ENCODE measurements around the gene SLC25A33. TPM values are rescaled to one million over a fixed set of nuclear protein-coding genes. Genes with fewer than 3 reads are reported as not detected.
A peak's percentile ranks its signal among the peaks of the same experiment; 100 is the strongest.

Gene SLC25A33
- total RNA-seq, 1 experiment from 2014 or later = 9.4 TPM

- Histone ChIP-seq H3K27ac (ENCODE audit: insufficient read length, low read depth, low read length) (no peak overlapping the region), H2AFZ (ENCODE audit: low read length) (no peak overlapping the region), H2BK5ac (ENCODE audit: insufficient read length, low read length) (no peak overlapping the region), H3T11ph (ENCODE audit: low read length) (no peak overlapping the region), H3K27me3 (ENCODE audit: insufficient read depth, low read length) (no peaks in the 10 kb centered on the region), H3K56ac (ENCODE audit: insufficient read length, low read depth, low read length) (no peak overlapping the region), H3K14ac (ENCODE audit: insufficient read depth, low read length) (no peak overlapping the region), H3K23me2 (ENCODE audit: insufficient read length, low read depth, low read length, poor library complexity, severe bottlenecking) (no peaks in the 10 kb centered on the region), H3K23ac (ENCODE audit: insufficient read length, low read depth, low read length) (no peak overlapping the region), H3K18ac (ENCODE audit: insufficient read length, low read depth, low read length) (no peak overlapping the region), H2BK20ac (ENCODE audit: low read depth, low read length, poor library complexity, severe bottlenecking) (no peak overlapping the region), H2BK120ac (ENCODE audit: low read depth, low read length, poor library complexity, severe bottlenecking) (no peak overlapping the region), H4K91ac (ENCODE audit: insufficient read length, low read depth, low read length) (no peak overlapping the region), H3K4ac (ENCODE audit: low read depth, low read length) (no peak overlapping the region), H2BK12ac (ENCODE audit: insufficient read length, low read depth, low read length) (no peak overlapping the region), H3K4me2 (ENCODE audit: insufficient read depth, insufficient read length, low read length) (no peak overlapping the region), H4K8ac (replicated peaks; ENCODE audit: insufficient read length, low read depth, low read length) (no peak overlapping the region), H3K4me1 (ENCODE audit: insufficient read depth, low read length) (no peaks in the 10 kb centered on the region; the same call in 1 of the 2 replicates), H2BK15ac (ENCODE audit: low read depth, low read length) (no peak overlapping the region), H4K20me1 (ENCODE audit: control insufficient read depth, insufficient read depth, insufficient read length) (no peaks in the 10 kb centered on the region), H3K9me3 (ENCODE audit: control insufficient read depth, low read depth, low read length) (no peaks in the 10 kb centered on the region), H3K9ac (ENCODE audit: extremely low read depth, insufficient read length, low read length) (no peak overlapping the region), H2AK5ac (ENCODE audit: insufficient read length, low read length) (no peak overlapping the region), H3K79me1 (ENCODE audit: insufficient read depth, low read depth, low read length, poor library complexity, severe bottlenecking) (no peaks in the 10 kb centered on the region), H4K5ac (ENCODE audit: insufficient read length, low read depth, low read length) (no peak overlapping the region), H3K79me2 (ENCODE audit: insufficient read depth, low read length) (no peaks in the 10 kb centered on the region)
- H3K27ac Mint-ChIP-seq = 0 out of 7 replicates have a peak overlapping the region, but pooled peaks of 1 of the 3 experiments have one; percentile 77
- TF ChIP-seq, protein P1, sequence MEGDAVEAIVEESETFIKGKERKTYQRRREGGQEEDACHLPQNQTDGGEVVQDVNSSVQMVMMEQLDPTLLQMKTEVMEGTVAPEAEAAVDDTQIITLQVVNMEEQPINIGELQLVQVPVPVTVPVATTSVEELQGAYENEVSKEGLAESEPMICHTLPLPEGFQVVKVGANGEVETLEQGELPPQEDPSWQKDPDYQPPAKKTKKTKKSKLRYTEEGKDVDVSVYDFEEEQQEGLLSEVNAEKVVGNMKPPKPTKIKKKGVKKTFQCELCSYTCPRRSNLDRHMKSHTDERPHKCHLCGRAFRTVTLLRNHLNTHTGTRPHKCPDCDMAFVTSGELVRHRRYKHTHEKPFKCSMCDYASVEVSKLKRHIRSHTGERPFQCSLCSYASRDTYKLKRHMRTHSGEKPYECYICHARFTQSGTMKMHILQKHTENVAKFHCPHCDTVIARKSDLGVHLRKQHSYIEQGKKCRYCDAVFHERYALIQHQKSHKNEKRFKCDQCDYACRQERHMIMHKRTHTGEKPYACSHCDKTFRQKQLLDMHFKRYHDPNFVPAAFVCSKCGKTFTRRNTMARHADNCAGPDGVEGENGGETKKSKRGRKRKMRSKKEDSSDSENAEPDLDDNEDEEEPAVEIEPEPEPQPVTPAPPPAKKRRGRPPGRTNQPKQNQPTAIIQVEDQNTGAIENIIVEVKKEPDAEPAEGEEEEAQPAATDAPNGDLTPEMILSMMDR (conservative IDR thresholded peaks at IDR 0.05) = no peak
- no peak for DNase-seq
- no peaks in the 10 kb centered on the region for H3K36me3 Mint-ChIP-seq (ENCODE audit: insufficient read depth in 1 of 3, low read depth in 3 of 3)
- peaks cover 3% of the 10 kb centered on the region in 2 experiments; a peak in 3 of 4 replicates for H3K4me1 Mint-ChIP-seq
- H3K27me3 Mint-ChIP-seq (ENCODE audit: low read depth) = peaks cover 2% of the 10 kb centered on the region
- H3K4me3 Mint-ChIP-seq = no peak overlapping the region
- no CpG with 5 or more reads among the region's 8 CpGs for WGBS (ENCODE audit: extremely low coverage, insufficient read length, low lambda C conversion rate)
- H3K9me3 Mint-ChIP-seq = no peaks in the 10 kb centered on the region; a peak in 1 of 5 replicates
These were observed 18.9 kb upstream of the SLC25A33 start for GRCh38 chr1:9520411-9520810.

Measured in H9 (cell line).